Ectodermal cell (in vitro differentiated cells): ENCODE results near the gene RPRD1A.
"Not testable (repeated sequence)": the region's sequence is repeated elsewhere in the genome, so short reads cannot be mapped to it uniquely, and the experiment has no call there.

Experiments
- H3K27ac ChIP-seq: 2 replicates; pipeline ENCODE4 v1.7.0; 2013; ENCODE audit warnings: mild to moderate bottlenecking, low read depth, low read length; ENCODE audit not compliant: insufficient read depth, poor library complexity, severe bottlenecking
- H3K27me3 ChIP-seq: 2 replicates; pipeline ENCODE4 v1.7.0; 2013; ENCODE audit warnings: mild to moderate bottlenecking, low read length; ENCODE audit not compliant: insufficient read depth, control insufficient read depth, poor library complexity, severe bottlenecking
- H3K36me3 ChIP-seq: one replicate; pipeline ENCODE4 v1.7.0; 2013; ENCODE audit warnings: low read length; ENCODE audit not compliant: control insufficient read depth, insufficient read depth
- H3K4me1 ChIP-seq: one replicate; pipeline ENCODE4 v1.7.0; 2013; ENCODE audit warnings: low read length; ENCODE audit not compliant: control insufficient read depth, insufficient read depth
- H3K4me3 ChIP-seq: 2 replicates; pipeline ENCODE4 v1.7.0; 2013; ENCODE audit warnings: low read depth, low read length, control low read depth; ENCODE audit not compliant: insufficient read depth
- H3K9me3 ChIP-seq: 2 replicates; pipeline ENCODE4 v1.7.0; 2013; ENCODE audit warnings: mild to moderate bottlenecking, low read length, moderate library complexity; ENCODE audit not compliant: control insufficient read depth
- WGBS, 2 experiments: methylation state at CpG; one replicate each; pipeline ENCODE4 v1.1.7; 2013; ENCODE audit warnings: missing lambda C conversion rate in 2 of 2; 5-methylcytosine and 5-hydroxymethylcytosine counted together

Gene RPRD1A

GRCh38 chr18:36101943-36102342 is 34.6 kb upstream of the RPRD1A start:
- Histone ChIP-seq H3K4me1 (no peaks in the 10 kb centered on the region), H3K27ac (no peak overlapping the region), H3K27me3 (no peaks in the 10 kb centered on the region), H3K36me3 (no peaks in the 10 kb centered on the region), H3K9me3 (no peaks in the 10 kb centered on the region), H3K4me3 (no peak overlapping the region)
- 95 to 96% methylated on average over 7 of the region's 7 CpGs for WGBS, 2 experiments

DNA sequence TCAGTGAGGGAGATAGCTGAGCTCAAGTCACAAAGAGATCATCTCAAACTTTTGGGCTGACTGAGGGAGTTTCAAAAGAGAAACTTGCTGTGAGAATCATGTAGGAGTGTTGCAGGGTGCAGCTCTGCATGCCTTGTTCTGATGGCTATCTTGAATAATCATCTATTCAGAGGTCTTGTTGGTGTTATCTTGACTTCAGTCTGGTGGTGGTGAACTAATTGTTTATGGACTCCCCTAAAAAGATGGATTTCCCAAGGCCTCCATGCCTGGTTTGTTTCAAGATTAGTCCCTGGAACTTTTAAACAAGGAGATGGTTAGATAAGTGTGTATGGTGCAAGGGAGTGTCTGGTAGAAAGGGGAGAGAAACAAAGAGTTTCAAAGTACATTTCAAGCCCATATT is 32.0 kb upstream of the RPRD1A start:
- no peaks in the 10 kb centered on the region for H3K36me3 ChIP-seq
- H3K27me3 ChIP-seq, result no peaks in the 10 kb centered on the region
- no peak overlapping the region for H3K4me3 ChIP-seq
- no peak overlapping the region for H3K27ac ChIP-seq
- no peaks in the 10 kb centered on the region for H3K9me3 ChIP-seq
- no peaks in the 10 kb centered on the region for H3K4me1 ChIP-seq

DNA sequence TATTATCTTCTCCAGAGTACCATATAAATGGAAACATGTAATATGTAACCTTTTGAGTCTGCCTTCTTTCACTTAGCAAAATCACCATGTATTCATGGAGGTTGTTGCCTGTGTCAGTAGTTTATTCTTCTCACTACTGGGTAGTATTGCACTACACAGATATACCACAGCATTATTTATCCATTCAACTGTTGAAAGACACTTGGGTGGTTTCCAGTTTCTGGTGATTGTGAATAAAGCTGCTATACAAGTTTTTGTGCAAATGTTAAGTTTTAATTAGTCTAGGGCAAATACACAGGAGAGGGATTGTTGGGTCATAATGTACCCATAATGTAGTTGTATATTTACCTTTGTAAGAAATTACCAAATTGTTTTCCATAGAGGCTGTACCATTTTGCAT is 29.6 kb upstream of the RPRD1A start:
- no peaks in the 10 kb centered on the region for H3K36me3 ChIP-seq
- no peak overlapping the region for H3K4me3 ChIP-seq
- no peaks in the 10 kb centered on the region for H3K27me3 ChIP-seq
- no peaks in the 10 kb centered on the region for H3K4me1 ChIP-seq
- no peak overlapping the region for H3K27ac ChIP-seq
- no peaks in the 10 kb centered on the region for H3K9me3 ChIP-seq

DNA sequence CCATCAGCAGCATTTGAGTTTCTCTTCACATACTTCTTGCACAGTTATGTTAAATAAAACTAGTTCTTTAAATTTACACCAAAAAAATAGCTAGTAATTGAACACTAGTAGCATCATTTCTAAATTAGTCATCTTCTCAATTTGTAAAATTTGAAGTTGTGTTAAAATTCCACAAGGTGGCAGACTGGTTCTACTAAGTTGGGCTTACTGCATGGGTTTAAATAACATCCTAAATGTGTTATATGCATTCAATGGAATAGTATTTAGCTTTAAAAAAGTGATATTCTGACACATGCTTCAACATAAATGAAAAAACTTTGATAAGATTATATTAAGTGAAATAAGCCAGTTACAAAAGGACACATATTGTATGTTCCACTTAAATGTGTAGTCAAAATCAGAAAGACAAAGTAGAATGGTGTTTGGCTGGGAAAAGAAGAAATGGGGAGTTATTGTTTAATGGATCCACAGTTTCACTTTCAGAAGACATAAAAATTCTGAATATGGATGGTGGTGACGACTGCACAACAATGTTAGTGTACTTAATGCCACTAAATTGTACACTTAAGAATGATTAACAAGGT is 28.7 kb upstream of the RPRD1A start:
- no peak overlapping the region for H3K27ac ChIP-seq
- no CpG with 5 or more reads among the region's 1 CpG for WGBS, 2 experiments

DNA sequence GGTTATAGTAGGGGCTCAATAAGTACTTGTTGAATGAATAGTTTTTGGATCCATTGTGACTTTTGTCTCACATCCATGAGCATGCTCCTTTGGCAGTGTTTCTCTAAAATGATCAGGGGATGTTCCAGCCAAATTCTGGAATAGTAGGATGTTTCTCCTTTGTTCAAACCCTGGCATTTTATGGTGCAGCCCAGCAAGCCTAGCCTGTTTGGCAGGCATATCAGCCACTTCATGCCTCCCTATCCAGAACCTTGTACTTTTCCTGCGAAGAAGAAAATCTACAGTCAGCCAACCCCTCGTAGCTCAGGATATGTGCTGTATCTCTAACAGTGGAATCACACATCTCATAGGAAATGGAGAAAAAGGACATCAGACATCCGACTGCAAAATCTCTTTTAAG is 27.1 kb upstream of the RPRD1A start:
- Histone ChIP-seq H3K4me1 (no peaks in the 10 kb centered on the region), H3K4me3 (no peak overlapping the region)
- 88 to 95% methylated on average over 3 of the region's 3 CpGs for WGBS, 2 experiments

More for the DNA sequence above, 28.7 kb upstream of the RPRD1A start:
- H3K36me3 ChIP-seq, result no peaks in the 10 kb centered on the region
- no peak overlapping the region for H3K4me3 ChIP-seq
- no peaks in the 10 kb centered on the region for H3K27me3 ChIP-seq
- no peaks in the 10 kb centered on the region for H3K9me3 ChIP-seq
- H3K4me1 ChIP-seq, result no peaks in the 10 kb centered on the region

GRCh38 chr18:36092116-36092515 is 24.8 kb upstream of the RPRD1A start:
- H3K27ac ChIP-seq, H3K4me3 ChIP-seq, H3K36me3 ChIP-seq, H3K4me1 ChIP-seq, H3K27me3 ChIP-seq, H3K9me3 ChIP-seq: not testable (repeated sequence)
- 88 to 89% methylated on average over 5 of the region's 5 CpGs for WGBS, 2 experiments

More for the DNA sequence above, 27.1 kb upstream of the RPRD1A start:
- Histone ChIP-seq H3K27ac (no peak overlapping the region), H3K9me3 (no peaks in the 10 kb centered on the region), H3K36me3 (no peaks in the 10 kb centered on the region), H3K27me3 (no peaks in the 10 kb centered on the region)

DNA sequence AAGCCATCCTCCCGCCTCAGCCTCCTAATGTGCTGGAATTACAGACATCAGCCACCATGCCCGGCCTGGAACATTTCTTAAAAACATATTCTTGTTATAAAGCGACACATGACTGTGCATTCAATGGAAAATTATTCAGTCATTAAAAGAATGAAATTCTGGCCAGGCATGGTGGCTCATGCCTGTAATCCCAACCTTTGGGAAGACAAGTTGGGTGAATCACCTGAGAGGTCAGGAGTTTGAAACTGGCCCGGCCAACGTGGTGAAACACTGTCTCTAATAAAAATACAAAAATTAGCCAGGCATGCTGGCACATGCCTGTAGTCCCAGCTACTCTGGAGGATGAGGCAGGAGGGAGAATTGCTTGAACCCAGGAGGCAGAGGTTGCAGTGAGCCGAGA is 21.6 kb upstream of the RPRD1A start:
- WGBS, 2 experiments, result 90 to 94% methylated on average over 6 of the region's 6 CpGs
- Histone ChIP-seq H3K36me3 (no peaks in the 10 kb centered on the region), H3K9me3 (no peaks in the 10 kb centered on the region), H3K4me3 (no peak overlapping the region), H3K27me3 (no peaks in the 10 kb centered on the region), H3K4me1 (no peaks in the 10 kb centered on the region), H3K27ac (no peak overlapping the region)

DNA sequence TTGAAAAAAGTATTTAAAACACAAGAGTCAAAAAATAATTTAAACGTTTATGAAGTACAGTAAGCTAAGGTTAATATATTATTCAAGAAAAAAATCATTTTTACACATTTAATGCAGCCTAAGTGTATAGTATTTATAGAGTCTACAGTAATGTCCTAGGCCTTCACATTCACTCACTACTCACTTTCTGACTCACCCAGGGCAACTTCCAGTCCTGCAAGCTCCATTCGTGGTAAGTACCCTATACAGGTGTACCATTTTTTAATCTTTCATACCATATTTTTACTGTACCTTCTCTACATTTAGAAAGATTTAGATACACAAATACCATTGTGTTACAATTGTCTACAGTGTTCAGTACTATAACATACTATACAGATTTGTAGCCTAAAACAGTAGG is 20.9 kb upstream of the RPRD1A start:
- no peak overlapping the region for H3K27ac ChIP-seq
- no peaks in the 10 kb centered on the region for H3K36me3 ChIP-seq
- no peak overlapping the region for H3K4me3 ChIP-seq
- no peaks in the 10 kb centered on the region for H3K4me1 ChIP-seq
- 90 to 92% methylated on average over 1 of the region's 2 CpGs for WGBS, 2 experiments
- no peaks in the 10 kb centered on the region for H3K27me3 ChIP-seq
- no peaks in the 10 kb centered on the region for H3K9me3 ChIP-seq

DNA sequence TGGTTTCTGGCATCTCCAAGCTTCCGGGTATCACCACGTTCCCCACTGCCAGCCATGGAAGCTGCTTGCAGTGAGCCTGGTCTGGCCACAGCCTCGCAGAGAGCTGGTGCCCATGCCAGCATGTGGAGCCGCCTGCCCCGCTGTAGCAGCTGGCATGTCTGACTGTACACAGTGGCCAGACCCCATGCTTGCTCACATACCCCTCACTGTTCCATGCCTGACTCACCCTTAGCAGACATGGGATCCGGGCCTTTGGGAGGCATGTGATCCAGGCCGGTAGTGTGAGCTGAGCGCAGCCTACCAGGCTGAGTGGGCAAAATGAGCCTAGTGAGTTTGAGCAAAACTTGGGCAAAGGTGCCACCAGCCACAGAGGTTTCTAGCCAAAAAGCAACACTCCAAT is 18.8 kb upstream of the RPRD1A start:
- no peaks in the 10 kb centered on the region for H3K9me3 ChIP-seq
- H3K4me3 ChIP-seq, result no peak overlapping the region

GRCh38 chr18:36085195-36085594 is 17.8 kb upstream of the RPRD1A start:
- Histone ChIP-seq H3K9me3 (no peaks in the 10 kb centered on the region), H3K4me1 (no peaks in the 10 kb centered on the region), H3K27me3 (no peaks in the 10 kb centered on the region), H3K27ac (no peak overlapping the region), H3K4me3 (no peak overlapping the region), H3K36me3 (no peaks in the 10 kb centered on the region)
- WGBS, 2 experiments, result 80 to 85% methylated on average over 4 of the region's 4 CpGs

More for the DNA sequence above, 18.8 kb upstream of the RPRD1A start:
- WGBS, 2 experiments, result 85 to 89% methylated on average over 8 of the region's 8 CpGs
- Histone ChIP-seq H3K4me1 (no peaks in the 10 kb centered on the region), H3K27me3 (no peaks in the 10 kb centered on the region), H3K27ac (no peak overlapping the region), H3K36me3 (no peaks in the 10 kb centered on the region)

- H3K36me3 ChIP-seq, result no peaks in the 10 kb centered on the region
- H3K27me3 ChIP-seq, result no peaks in the 10 kb centered on the region
- no peaks in the 10 kb centered on the region for H3K4me1 ChIP-seq
- H3K9me3 ChIP-seq, result no peaks in the 10 kb centered on the region
- 97 to 100% methylated on average over 2 of the region's 2 CpGs for WGBS, 2 experiments
- no peak overlapping the region for H3K4me3 ChIP-seq
- H3K27ac ChIP-seq, result no peak overlapping the region
Measured at GRCh38 chr18:36083729-36084128, 16.4 kb upstream of the RPRD1A start.
